H1 (cell line): Measurements from ENCODE around the gene PSMC3IP.
A peak's percentile ranks its signal among the peaks of the same experiment; 100 is the strongest.

ENCODE experiments used
- CBX8 ChIP-seq: fragments of 300-800, 300-1000 bp; sonication (generic); IDR thresholded peaks from 2 replicates; pipeline ENCODE4 v1.7.1; 2016; ENCODE audit warnings: low read depth, low read length, borderline replicate concordance
- CREB1 ChIP-seq: IDR thresholded peaks from 2 replicates; pipeline ENCODE4 v1.6.1; 2012; ENCODE audit warnings: inconsistent platforms
- CTCF ChIP-seq, 3 experiments: IDR thresholded peaks; 1 replicate in 2 of 3; 2 replicates in 1 of 3; pipeline versions ENCODE4 v1.5.1 to v1.6.1; 2011; ENCODE audit warnings: low read length in 3 of 3, mild to moderate bottlenecking in 3 of 3, inconsistent platforms in 2 of 3, low read depth in 1 of 3, moderate library complexity in 1 of 3; ENCODE audit not compliant: insufficient read depth in 1 of 3; ENCODE audit errors: control extremely low read depth in 1 of 3
- FOSL1 ChIP-seq: IDR thresholded peaks from 2 replicates; pipeline ENCODE4 v1.6.1; 2011; ENCODE audit warnings: mild to moderate bottlenecking, low read depth, low read length, moderate library complexity; ENCODE audit not compliant: insufficient read depth
- PHF8 ChIP-seq: fragments of 200-600 bp; sonication (generic); conservative IDR thresholded peaks from 2 replicates; pipeline ENCODE4 v1.7.1; 2012; ENCODE audit warnings: low read depth, mild to moderate bottlenecking, inconsistent platforms, low read length, moderate library complexity
- POLR2A ChIP-seq, 2 experiments: IDR thresholded peaks; 1 replicate in 1 of 2; 2 replicates in 1 of 2; pipeline ENCODE4 v1.6.1; 2011; ENCODE audit warnings: low read depth in 2 of 2, low read length in 2 of 2, mild to moderate bottlenecking in 2 of 2; ENCODE audit errors: control extremely low read depth in 1 of 2
- POU5F1 ChIP-seq: IDR thresholded peaks from 2 replicates; pipeline ENCODE4 v1.6.1; 2011; ENCODE audit warnings: low read depth, mild to moderate bottlenecking, low read length, moderate library complexity
- RBBP5 ChIP-seq: IDR thresholded peaks from 2 replicates; pipeline ENCODE4 v1.7.1; 2012; ENCODE audit warnings: low read depth, mild to moderate bottlenecking, inconsistent platforms, low read length, moderate library complexity, borderline replicate concordance
- RNF2 ChIP-seq: fragments of 200-900, 300-1000 bp; sonication (generic); IDR thresholded peaks from 2 replicates; pipeline ENCODE4 v1.7.1; 2016; ENCODE audit warnings: borderline replicate concordance, low read depth, mild to moderate bottlenecking, antibody characterized with exemption, low read length; ENCODE audit not compliant: poor library complexity, severe bottlenecking; ENCODE audit errors: missing control alignments
- SRF ChIP-seq: IDR thresholded peaks from 2 replicates; pipeline ENCODE4 v1.6.1; 2011; ENCODE audit warnings: mild to moderate bottlenecking, low read depth, low read length, moderate library complexity
- TAF1 ChIP-seq: IDR thresholded peaks from 2 replicates; pipeline ENCODE4 v1.6.1; 2011; ENCODE audit warnings: mild to moderate bottlenecking, low read depth, low read length
- TF ChIP-seq, protein P1 (sequence below): IDR thresholded peaks from 2 replicates; pipeline ENCODE4 v1.6.1; 2012; ENCODE audit warnings: inconsistent platforms

DNA sequence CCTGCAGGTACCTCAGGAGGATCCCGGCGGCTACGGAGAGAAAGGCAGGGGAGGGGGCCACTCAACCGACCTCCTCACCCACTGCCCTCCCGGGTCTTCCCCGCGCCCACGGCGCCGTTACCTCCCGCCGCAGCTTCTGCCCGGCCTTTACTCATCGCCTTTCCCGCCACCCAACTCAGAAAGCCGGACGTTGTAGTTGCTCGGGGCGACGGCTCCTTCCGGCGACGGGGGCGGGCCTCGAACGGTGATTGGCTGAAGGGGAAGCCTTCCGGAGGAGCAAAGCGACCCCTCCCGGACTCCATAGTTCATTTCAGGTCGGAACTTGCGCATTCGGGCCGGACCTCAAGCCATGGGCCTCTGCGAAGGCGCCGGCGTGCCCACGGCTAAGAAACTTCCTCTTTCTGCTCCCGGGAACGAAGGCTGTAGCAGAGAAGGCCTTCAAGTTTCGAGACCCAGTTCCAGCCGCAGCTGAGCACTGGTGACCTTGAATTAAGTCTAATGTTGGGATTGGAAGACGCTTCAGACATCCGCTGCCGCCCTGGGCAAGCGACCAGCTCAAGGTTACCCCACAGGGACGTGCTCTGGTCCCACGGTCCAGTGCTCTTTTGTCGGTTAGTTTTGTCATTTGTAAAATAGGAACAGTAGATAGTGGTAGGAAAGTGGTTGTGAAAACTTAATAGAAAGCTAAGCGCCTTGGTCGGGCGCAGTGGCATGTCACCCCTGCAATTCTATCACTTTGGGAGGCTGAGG, at the start of gene PSMC3IP:
- 0 out of 2 replicates have a peak, but pooled peaks have one; percentile 28 for TF ChIP-seq SRF
- peak; percentile 44 to 58 (median 57) for TF ChIP-seq CTCF (IDR thresholded peaks at IDR 0.05; ENCODE audit: control extremely low read depth in 1 of 3, insufficient read depth in 1 of 3, low read depth in 1 of 3, low read length in 3 of 3)
- TF ChIP-seq CREB1, result peak; percentile 86
- TF ChIP-seq POLR2A (IDR thresholded peaks at IDR 0.05; ENCODE audit: control extremely low read depth in 1 of 2, low read depth in 2 of 2, low read length in 2 of 2), result peak; percentile 60 to 76
- TF ChIP-seq CBX8, result no peak
- TF ChIP-seq, protein P1, sequence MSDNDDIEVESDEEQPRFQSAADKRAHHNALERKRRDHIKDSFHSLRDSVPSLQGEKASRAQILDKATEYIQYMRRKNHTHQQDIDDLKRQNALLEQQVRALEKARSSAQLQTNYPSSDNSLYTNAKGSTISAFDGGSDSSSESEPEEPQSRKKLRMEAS, result peak; percentile 47; the same call in 1 of the 2 replicates
- TF ChIP-seq POU5F1, result no peak
- no peak for TF ChIP-seq RBBP5
- TF ChIP-seq TAF1, result peak; percentile 89
- no peak for TF ChIP-seq RNF2
- TF ChIP-seq PHF8, result peak; percentile 72
- no peak for TF ChIP-seq FOSL1
